Left ventricle myocardium superior (tissue), 1 donor: Measurements from ENCODE around the gene SH3BGR. TPM values are rescaled to one million over a fixed set of nuclear protein-coding genes. Genes with fewer than 3 reads are reported as not detected.
"Not testable (repeated sequence)": the region's sequence is repeated elsewhere in the genome, so short reads cannot be mapped to it uniquely, and the experiment has no call there.

ENCODE experiments used
- ATAC-seq: fragments of 200-7000 bp; cut with Tn5 transposase; one replicate; pipeline ENCODE4 v1.9.1; 2020; ENCODE audit warnings: mild to moderate bottlenecking, moderate library complexity
- DNase-seq: peaks from one replicate; pipeline ENCODE4 v3.0.0-alpha.2; 2020
- intact Hi-C: fragments of 100-400 bp; cut with micrococcal nuclease; formaldehyde crosslinking; loops from one replicate; pipeline ENCODE4 v1.11.0; 2022
- total RNA-seq: library from RNA; stranded (reverse); fragmentation: NEBNext Ultra II Directional; extraction: Animal tissue kit (Norgen Biotek cat#: 25700); gene quantifications from one replicate; pipeline ENCODE4 v1.2.1, GENCODE V29; 2021
- donor health status: DM: no; HTN: yes; CAD: no; lungs with severe emphysema.

SH3BGR gene
- total RNA-seq, 1 donor from 2014 or later = 127 TPM

GRCh38 chr21:39533545-39534380 is 82.0 kb downstream of the SH3BGR start:
- no peak for ATAC-seq
- DNase-seq = no peak
- intact Hi-C loops = no loop called here

- no peak for DNase-seq
- intact Hi-C loops = no loop called here
- ATAC-seq = no peak
Measured at GRCh38 chr21:39535646-39536437, 84.1 kb downstream of the SH3BGR start.

- intact Hi-C loops = no loop called here
- ATAC-seq = no peak
- no peak for DNase-seq
Measured at GRCh38 chr21:39536835-39537234, 85.1 kb downstream of the SH3BGR start.

GRCh38 chr21:39537571-39537970 is 85.8 kb downstream of the SH3BGR start:
- DNase-seq (no peak), ATAC-seq (no peak)
- intact Hi-C loops = no loop called here

GRCh38 chr21:39538453-39539042 is 86.8 kb downstream of the SH3BGR start:
- DNase-seq = no peak
- intact Hi-C loops = no loop called here
- no peak for ATAC-seq

- not testable (repeated sequence) for ATAC-seq
Measured at GRCh38 chr21:39540367-39540766, 88.6 kb downstream of the SH3BGR start.

GRCh38 chr21:39542736-39543135 is 91.0 kb downstream of the SH3BGR start:
- intact Hi-C loops = no loop called here
- DNase-seq (no peak), ATAC-seq (no peak)

More at GRCh38 chr21:39540367-39540766, 88.6 kb downstream of the SH3BGR start:
- DNase-seq, intact Hi-C loops: not testable (repeated sequence)

GRCh38 chr21:39546522-39546921 is 94.8 kb downstream of the SH3BGR start:
- DNase-seq = no peak
- intact Hi-C loops = no loop called here
- no peak for ATAC-seq

- intact Hi-C loops = no loop called here
- DNase-seq = no peak
- ATAC-seq = no peak
Measured at GRCh38 chr21:39552856-39553255, 101.1 kb downstream of the SH3BGR start.

GRCh38 chr21:39553331-39553730 is 101.6 kb downstream of the SH3BGR start:
- ATAC-seq = no peak
- no peak for DNase-seq
- intact Hi-C loops = no loop called here

GRCh38 chr21:39555911-39556590 is 104.3 kb downstream of the SH3BGR start:
- ATAC-seq (no peak), DNase-seq (no peak)
- intact Hi-C loops = no loop called here

GRCh38 chr21:39559511-39559910 is 107.7 kb downstream of the SH3BGR start:
- DNase-seq (no peak), ATAC-seq (no peak)
- intact Hi-C loops = no loop called here

GRCh38 chr21:39561140-39561539 is 109.4 kb downstream of the SH3BGR start:
- intact Hi-C loops = no loop called here
- DNase-seq (no peak), ATAC-seq (no peak)

- DNase-seq (no peak), ATAC-seq (peak; percentile 31)
- intact Hi-C loops = no loop called here
Measured at GRCh38 chr21:39562791-39563770, 111.3 kb downstream of the SH3BGR start.

GRCh38 chr21:39564200-39564599 is 112.4 kb downstream of the SH3BGR start:
- ATAC-seq (peak; percentile 87), DNase-seq (peak; percentile 63)
- intact Hi-C loops = no loop called here
